Measurements from ENCODE around the gene BATF3. TPM values are rescaled to one million over a fixed set of nuclear protein-coding genes. Genes with fewer than 3 reads are reported as not detected.

Gene BATF3
- total and polyA plus RNA-seq, 3 donors from 2014 or later, result 1.1 to 4.2 (median 2.5) TPM

DNA sequence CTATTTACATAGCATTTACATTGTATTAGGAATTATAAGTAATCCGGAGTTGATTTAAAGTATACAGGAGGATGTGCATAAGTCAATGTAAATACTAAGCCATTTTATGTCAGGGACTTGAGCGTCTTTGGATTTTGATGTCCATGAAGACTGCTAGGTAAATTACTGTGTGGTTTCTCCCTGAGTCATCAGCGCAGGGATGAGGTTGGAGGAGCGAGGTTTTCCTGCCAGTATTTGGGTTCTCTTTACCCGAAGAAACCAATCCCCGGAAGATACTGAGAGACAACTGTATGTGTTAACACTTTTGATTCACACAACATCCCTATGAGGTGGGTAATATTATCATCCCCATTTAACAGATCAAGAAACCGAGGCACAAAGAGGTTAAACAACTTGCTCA lies 29.3 kb downstream of the BATF3 start:
- Histone ChIP-seq H3K4me3 (no peak overlapping the region), H3K36me3 (ENCODE audit: low read depth, missing control alignments) (no peaks in the 10 kb centered on the region), H3K4me1 (peaks cover 8% of the 10 kb centered on the region), H3K27ac (no peak overlapping the region), H3K27me3 (no peaks in the 10 kb centered on the region), H3K9me3 (no peaks in the 10 kb centered on the region)
- no peak for TF ChIP-seq POLR2A (IDR thresholded peaks at IDR 0.05)
- TF ChIP-seq, protein P1, sequence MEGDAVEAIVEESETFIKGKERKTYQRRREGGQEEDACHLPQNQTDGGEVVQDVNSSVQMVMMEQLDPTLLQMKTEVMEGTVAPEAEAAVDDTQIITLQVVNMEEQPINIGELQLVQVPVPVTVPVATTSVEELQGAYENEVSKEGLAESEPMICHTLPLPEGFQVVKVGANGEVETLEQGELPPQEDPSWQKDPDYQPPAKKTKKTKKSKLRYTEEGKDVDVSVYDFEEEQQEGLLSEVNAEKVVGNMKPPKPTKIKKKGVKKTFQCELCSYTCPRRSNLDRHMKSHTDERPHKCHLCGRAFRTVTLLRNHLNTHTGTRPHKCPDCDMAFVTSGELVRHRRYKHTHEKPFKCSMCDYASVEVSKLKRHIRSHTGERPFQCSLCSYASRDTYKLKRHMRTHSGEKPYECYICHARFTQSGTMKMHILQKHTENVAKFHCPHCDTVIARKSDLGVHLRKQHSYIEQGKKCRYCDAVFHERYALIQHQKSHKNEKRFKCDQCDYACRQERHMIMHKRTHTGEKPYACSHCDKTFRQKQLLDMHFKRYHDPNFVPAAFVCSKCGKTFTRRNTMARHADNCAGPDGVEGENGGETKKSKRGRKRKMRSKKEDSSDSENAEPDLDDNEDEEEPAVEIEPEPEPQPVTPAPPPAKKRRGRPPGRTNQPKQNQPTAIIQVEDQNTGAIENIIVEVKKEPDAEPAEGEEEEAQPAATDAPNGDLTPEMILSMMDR (IDR thresholded peaks at IDR 0.05), result no peak
- intact Hi-C loops (cut with DNase I; ENCODE audit: low total_unique reads), result no loop called here
- DNase-seq, result no peak
- 91 to 95% methylated on average over 7 of the region's 7 CpGs for WGBS, 2 donors

DNA sequence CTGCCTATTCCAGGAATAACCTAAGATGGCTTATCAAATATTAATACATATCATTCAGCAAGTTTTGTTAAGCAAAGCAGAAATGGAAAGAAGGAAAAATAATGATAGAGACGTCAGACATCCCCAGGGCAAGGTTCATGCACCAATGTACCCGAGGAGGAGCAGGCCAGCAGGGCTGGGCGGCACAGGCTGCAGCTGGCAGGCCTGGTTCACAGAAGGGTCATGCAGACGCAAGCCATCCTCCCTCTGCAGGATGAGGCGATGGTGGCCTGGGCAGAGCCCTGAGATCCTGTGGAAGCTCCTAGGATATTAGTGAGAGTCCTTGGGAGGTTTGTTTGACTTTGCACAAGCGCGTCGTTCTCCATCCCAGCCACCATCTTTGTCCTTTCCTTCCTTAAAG lies 30.0 kb downstream of the BATF3 start:
- 79 to 88% methylated on average over 8 of the region's 8 CpGs for WGBS, 2 donors
- no peaks in the 10 kb centered on the region for H3K9me3 ChIP-seq
- no peak overlapping the region for H3K4me3 ChIP-seq
- intact Hi-C loops (cut with DNase I; ENCODE audit: low total_unique reads), result loop anchor here (5.0 kb wide), 1 partner anchor 113 kb away; no protein-coding TSS in a partner anchor
- H3K4me1 ChIP-seq, result peaks cover 8% of the 10 kb centered on the region
- DNase-seq, result no peak
- TF ChIP-seq, protein P1 (IDR thresholded peaks at IDR 0.05), result no peak
- no peak for TF ChIP-seq POLR2A (IDR thresholded peaks at IDR 0.05)
- no peaks in the 10 kb centered on the region for H3K36me3 ChIP-seq (ENCODE audit: low read depth, missing control alignments)
- H3K27me3 ChIP-seq, result no peaks in the 10 kb centered on the region
- no peak overlapping the region for H3K27ac ChIP-seq

DNA sequence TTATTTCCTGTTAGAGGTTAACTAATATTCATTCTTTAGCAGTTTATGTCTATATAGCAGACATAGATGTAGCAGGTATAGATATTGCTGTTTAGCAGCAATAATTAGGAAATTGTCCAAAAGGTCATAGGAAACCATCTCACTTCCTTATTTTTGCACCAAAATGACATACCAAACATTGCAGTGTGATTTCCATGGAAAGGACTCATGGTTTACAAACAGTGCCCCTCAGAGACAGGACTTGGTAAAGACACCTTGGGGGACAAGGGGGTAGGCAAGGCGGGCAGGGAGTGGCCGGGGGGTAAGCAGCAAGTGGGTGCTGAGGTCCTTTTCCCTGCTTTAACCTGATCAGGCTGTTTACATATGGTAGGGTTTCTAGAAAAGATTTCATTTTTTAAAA lies 30.5 kb downstream of the BATF3 start:
- intact Hi-C loops (cut with DNase I; ENCODE audit: low total_unique reads), result loop anchor here (5.0 kb wide), 1 partner anchor 113 kb away; no protein-coding TSS in a partner anchor
- H3K4me1 ChIP-seq, result peaks cover 8% of the 10 kb centered on the region
- no peak for TF ChIP-seq POLR2A (IDR thresholded peaks at IDR 0.05)
- TF ChIP-seq, protein P1 (IDR thresholded peaks at IDR 0.05), result no peak
- H3K27ac ChIP-seq, result no peak overlapping the region
- no peaks in the 10 kb centered on the region for H3K9me3 ChIP-seq
- WGBS, 2 donors, result 92% methylated on average over 2 of the region's 2 CpGs
- DNase-seq, result no peak
- H3K36me3 ChIP-seq (ENCODE audit: low read depth, missing control alignments), result no peaks in the 10 kb centered on the region
- H3K27me3 ChIP-seq, result no peaks in the 10 kb centered on the region
- no peak overlapping the region for H3K4me3 ChIP-seq

DNA sequence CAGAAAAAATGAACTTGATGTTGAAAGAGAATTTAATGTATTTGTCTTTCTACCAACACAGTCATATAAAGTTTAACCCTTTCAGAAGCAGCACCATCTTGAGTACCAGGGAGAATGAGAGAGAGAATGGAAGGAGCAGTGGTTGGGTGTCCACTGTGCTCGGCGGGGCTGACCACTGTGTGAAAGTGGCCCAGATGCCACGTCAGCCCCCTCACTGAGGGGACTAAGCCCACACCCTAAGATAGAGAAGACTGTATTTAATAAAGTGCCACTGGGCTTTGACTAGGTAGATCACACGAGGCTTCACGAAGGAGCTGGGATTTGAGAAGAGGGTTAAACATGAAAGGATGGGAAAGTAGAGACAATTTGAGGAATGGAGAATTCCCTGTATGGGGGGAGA lies 31.2 kb downstream of the BATF3 start:
- H3K27me3 ChIP-seq, result no peaks in the 10 kb centered on the region
- peaks cover 8% of the 10 kb centered on the region for H3K4me1 ChIP-seq
- 91 to 96% methylated on average over 5 of the region's 5 CpGs for WGBS, 2 donors
- TF ChIP-seq POLR2A (IDR thresholded peaks at IDR 0.05), result no peak
- TF ChIP-seq, protein P1 (IDR thresholded peaks at IDR 0.05), result no peak
- H3K36me3 ChIP-seq (ENCODE audit: low read depth, missing control alignments), result no peaks in the 10 kb centered on the region
- H3K27ac ChIP-seq, result no peak overlapping the region
- H3K4me3 ChIP-seq, result no peak overlapping the region
- intact Hi-C loops (cut with DNase I; ENCODE audit: low total_unique reads), result loop anchor here (5.0 kb wide), 1 partner anchor 114 kb away; no protein-coding TSS in a partner anchor
- no peak for DNase-seq
- H3K9me3 ChIP-seq, result no peaks in the 10 kb centered on the region
